ENCODE results near the gene WNT3.

DNA sequence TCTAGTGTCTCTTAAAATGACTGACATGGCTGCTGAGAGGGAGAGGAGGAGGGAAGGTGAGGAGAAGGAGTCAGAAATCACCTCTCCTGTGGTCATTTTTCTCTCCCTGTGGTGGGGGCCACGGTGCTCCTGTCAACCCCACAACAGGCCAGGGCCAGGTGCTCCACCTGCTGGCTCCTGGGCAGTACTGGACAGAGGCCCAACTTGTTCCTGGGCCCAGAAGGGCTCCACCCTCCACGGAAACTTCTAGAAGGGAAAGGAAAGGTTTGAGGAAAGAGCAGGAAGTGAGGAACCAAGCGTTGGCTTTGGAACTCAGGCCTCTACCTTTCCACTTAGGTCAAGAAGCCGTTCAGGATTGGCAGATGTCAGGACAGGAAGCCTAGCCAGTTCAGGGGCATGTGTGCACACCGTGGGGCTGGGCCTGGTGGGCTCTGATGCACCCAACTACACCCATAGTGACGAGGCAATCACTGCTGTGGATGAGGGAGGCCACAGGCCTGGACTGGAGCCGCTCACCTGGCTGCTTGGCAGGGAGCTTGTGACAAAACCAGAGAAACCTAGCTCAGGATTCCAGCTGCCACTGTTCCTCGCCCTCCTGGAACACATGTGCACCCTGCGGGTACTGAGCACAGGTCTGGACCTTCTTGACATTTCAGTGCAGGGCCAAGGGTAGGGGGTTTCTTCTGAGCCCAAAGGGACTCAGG is 36.1 kb downstream of the WNT3 start:
- TF ChIP-seq, protein P1, sequence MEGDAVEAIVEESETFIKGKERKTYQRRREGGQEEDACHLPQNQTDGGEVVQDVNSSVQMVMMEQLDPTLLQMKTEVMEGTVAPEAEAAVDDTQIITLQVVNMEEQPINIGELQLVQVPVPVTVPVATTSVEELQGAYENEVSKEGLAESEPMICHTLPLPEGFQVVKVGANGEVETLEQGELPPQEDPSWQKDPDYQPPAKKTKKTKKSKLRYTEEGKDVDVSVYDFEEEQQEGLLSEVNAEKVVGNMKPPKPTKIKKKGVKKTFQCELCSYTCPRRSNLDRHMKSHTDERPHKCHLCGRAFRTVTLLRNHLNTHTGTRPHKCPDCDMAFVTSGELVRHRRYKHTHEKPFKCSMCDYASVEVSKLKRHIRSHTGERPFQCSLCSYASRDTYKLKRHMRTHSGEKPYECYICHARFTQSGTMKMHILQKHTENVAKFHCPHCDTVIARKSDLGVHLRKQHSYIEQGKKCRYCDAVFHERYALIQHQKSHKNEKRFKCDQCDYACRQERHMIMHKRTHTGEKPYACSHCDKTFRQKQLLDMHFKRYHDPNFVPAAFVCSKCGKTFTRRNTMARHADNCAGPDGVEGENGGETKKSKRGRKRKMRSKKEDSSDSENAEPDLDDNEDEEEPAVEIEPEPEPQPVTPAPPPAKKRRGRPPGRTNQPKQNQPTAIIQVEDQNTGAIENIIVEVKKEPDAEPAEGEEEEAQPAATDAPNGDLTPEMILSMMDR (IDR thresholded peaks at IDR 0.05 in 8 of 11, conservative IDR thresholded peaks at IDR 0.05 in 3 of 11): peak in 10 of 11 experiments; percentile 6 to 64 (median 48)
- no peak for TF ChIP-seq POLR2A (IDR thresholded peaks at IDR 0.05)
- TF ChIP-seq POLR2AphosphoS5 (IDR thresholded peaks at IDR 0.05): no peak

Data from spleen (tissue), 7 donors.